ENCODE measurements around the gene PPP3CA.

The PPP3CA gene

DNA sequence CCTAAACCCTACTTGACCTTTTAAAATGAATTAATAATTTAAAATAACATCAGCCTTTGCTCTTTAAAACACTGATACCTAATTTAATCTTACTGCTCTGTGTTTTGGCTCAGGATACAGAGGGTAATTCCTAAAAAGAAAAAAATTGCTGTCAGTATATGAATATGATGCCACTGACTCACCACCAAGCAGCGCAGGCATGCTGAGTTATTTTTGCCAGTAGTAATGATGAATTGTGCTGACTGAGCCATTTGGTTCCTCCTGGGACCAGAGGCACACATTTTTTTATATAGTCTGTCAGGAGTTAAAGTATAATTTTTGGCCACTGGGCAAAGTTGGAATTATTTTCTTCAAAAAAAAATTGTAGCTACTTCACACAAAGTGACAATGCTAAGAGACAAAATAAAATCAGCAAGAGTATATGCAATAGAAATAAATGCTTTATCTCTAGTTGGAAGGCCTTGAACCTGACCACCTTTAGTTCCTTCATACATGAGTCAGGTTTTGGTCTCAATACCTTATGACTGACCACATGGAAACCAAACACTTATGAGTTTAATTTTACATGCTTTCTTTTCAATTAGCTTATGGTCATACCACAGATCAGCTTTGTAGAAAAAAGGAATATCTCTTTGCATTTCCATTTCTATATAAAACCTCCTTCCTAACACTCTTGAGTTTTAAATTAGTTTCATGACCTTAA is 115.1 kb downstream of the PPP3CA start:
- TF ChIP-seq, protein P1, sequence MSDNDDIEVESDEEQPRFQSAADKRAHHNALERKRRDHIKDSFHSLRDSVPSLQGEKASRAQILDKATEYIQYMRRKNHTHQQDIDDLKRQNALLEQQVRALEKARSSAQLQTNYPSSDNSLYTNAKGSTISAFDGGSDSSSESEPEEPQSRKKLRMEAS (IDR thresholded peaks at IDR 0.05; ENCODE audit: low read depth, low read length): no peak
- no peak for TF ChIP-seq POLR2A (IDR thresholded peaks at IDR 0.05; ENCODE audit: extremely low read depth, insufficient read length)
- no peak for TF ChIP-seq MYC (IDR thresholded peaks at IDR 0.05; ENCODE audit: low read depth, low read length)
- TF ChIP-seq CTCF (IDR thresholded peaks at IDR 0.05; ENCODE audit: low read depth, low read length): no peak
- DNase-seq (ENCODE audit: low read depth): no peak
- H3K4me3 ChIP-seq (ENCODE audit: low read depth, low read length): no peak overlapping the region

GRCh38 chr4:101230801-101231426 is 116.4 kb downstream of the PPP3CA start:
- H3K4me3 ChIP-seq (ENCODE audit: low read depth, low read length): no peak overlapping the region
- no peak for DNase-seq (ENCODE audit: low read depth)
- TF ChIP-seq CTCF (IDR thresholded peaks at IDR 0.05; ENCODE audit: low read depth, low read length) (no peak), MYC (IDR thresholded peaks at IDR 0.05; ENCODE audit: low read depth, low read length) (no peak)

DNA sequence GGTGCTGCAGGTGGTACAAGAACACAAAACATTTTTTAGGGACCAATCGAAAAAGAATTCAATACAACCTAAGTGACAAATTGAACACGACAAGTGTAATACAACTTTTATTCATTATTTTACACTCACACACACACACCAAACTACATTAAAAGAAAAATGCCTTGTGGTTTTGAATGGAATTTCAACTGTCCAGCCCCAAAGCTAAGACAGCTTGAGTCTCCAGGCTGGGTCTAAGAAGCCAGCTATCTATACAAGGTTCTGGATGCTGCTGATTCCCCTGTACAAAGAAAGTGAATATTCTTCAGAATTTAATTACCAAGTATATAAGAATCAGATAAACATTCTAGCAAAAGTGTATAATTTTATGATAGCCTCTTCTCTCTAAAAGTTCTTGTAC is 118.2 kb downstream of the PPP3CA start:
- DNase-seq (ENCODE audit: low read depth): no peak
- TF ChIP-seq POLR2A (IDR thresholded peaks at IDR 0.05; ENCODE audit: extremely low read depth, insufficient read length) (no peak), CTCF (IDR thresholded peaks at IDR 0.05; ENCODE audit: low read depth, low read length) (no peak), MYC (IDR thresholded peaks at IDR 0.05; ENCODE audit: low read depth, low read length) (no peak)
- TF ChIP-seq, protein P1 (IDR thresholded peaks at IDR 0.05; ENCODE audit: low read depth, low read length): no peak
- H3K4me3 ChIP-seq (ENCODE audit: low read depth, low read length): no peak overlapping the region

DNA sequence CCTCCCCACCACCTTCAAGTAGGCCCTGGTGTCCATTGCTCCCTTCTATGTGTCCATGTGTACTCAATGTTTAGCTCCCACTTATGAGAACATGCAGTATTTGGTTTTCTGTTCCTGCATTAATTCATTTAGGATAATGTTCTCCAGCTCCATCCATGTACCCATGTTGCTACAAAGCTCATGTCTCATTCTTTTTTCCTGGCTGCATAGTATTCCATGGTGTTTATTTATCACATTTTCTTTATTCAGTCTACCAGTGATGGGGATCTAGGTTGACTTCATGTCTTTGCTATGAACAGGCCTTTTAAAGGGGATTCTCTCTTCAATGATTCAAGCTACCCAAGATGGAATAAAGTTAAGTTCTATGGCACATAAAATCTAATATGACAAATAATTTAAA is 119.6 kb downstream of the PPP3CA start:
- no peak for DNase-seq (ENCODE audit: low read depth)
- H3K4me3 ChIP-seq (ENCODE audit: low read depth, low read length): no peak overlapping the region
- no peak for TF ChIP-seq MYC (IDR thresholded peaks at IDR 0.05; ENCODE audit: low read depth, low read length)
- TF ChIP-seq, protein P1 (IDR thresholded peaks at IDR 0.05; ENCODE audit: low read depth, low read length): no peak
- TF ChIP-seq CTCF (IDR thresholded peaks at IDR 0.05; ENCODE audit: low read depth, low read length): no peak
- TF ChIP-seq POLR2A (IDR thresholded peaks at IDR 0.05; ENCODE audit: extremely low read depth, insufficient read length): no peak

DNA sequence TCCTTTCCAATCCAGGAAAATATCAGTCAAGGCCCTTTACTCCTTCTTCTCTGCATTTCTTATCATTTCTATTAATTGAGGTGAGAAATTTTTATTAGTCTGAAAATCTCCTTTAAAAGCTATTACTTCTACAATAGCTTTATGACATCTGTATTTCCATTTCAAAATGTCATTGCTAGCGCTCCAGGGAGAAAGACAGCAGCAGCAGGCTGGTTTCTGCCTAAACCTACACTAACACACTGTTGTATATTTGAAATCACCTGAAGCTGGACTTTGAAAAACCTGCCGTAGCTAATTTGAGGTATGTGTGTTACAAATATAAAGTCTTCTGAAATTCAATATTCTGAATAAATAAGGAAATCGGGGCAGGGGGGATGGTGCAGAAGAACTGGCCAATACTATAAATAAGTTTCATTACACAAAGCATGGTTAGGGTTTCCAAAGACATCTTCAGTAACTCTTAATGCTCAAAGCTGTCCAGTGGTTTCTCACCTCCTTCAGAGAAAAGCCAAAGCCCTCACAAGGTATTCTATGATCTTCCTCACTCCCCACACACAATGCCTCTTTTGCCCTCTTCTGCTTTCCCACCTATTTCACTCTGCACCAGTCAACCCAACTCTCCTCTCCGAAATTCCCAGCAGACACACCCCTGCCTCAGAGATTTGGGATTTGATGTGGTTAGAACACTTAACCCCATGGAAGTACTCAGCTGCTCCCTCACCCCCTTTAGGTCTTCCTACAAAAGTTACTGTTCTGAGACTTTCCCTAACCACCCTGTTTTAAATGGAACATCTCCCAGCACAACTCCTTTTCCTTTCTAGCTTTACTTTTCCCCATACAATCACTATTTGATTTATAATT is 122.7 kb downstream of the PPP3CA start:
- no peak overlapping the region for H3K4me3 ChIP-seq (ENCODE audit: low read depth, low read length)
- DNase-seq (ENCODE audit: low read depth): no peak
- TF ChIP-seq, protein P1 (IDR thresholded peaks at IDR 0.05; ENCODE audit: low read depth, low read length): no peak
- TF ChIP-seq POLR2A (IDR thresholded peaks at IDR 0.05; ENCODE audit: extremely low read depth, insufficient read length): no peak
- TF ChIP-seq MYC (IDR thresholded peaks at IDR 0.05; ENCODE audit: low read depth, low read length): no peak
- TF ChIP-seq CTCF (IDR thresholded peaks at IDR 0.05; ENCODE audit: low read depth, low read length): no peak

Measured in NB4 (cell line).